IPS-18c (cell line): ENCODE measurements around the gene OR6C74.

ENCODE experiments used
- H3K4me3 ChIP-seq: 2 replicates; pipeline ENCODE4 v1.7.0; 2013; ENCODE audit warnings: low read depth, mild to moderate bottlenecking, low read length, moderate library complexity; ENCODE audit not compliant: insufficient read depth
- H3K9me3 ChIP-seq: one replicate; pipeline ENCODE4 v1.6.1; 2013; ENCODE audit warnings: mild to moderate bottlenecking, low read length, moderate library complexity; ENCODE audit not compliant: control insufficient read depth, insufficient read depth

Gene OR6C74

DNA sequence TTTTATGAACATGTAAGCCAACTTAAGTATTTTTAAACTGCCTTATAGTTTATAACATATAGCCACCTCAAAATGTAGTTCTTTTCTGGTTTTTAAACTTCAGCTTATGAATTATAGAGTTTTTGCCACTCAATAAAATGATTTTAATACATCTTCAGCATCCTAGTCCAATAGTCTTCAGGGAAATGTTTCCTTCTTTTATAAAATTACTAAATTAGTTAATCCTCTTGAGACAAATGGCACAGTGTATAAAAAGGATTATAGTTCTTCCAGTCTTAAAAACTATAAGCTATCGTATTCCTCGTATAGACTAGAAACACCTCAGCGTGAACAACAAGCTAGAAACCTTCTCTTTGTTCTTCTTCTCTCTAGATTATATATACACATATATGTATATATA, at the start of gene OR6C74:
OR6C74 (plus strand) TSS at position 301 of the 400 bp plus-strand sequence. CDS start 2,679 bp downstream, outside the sequence.
- Histone ChIP-seq H3K4me3 (no peak within 1 kb of the TSS), H3K9me3 (no peaks in the 10 kb centered on the region)

DNA sequence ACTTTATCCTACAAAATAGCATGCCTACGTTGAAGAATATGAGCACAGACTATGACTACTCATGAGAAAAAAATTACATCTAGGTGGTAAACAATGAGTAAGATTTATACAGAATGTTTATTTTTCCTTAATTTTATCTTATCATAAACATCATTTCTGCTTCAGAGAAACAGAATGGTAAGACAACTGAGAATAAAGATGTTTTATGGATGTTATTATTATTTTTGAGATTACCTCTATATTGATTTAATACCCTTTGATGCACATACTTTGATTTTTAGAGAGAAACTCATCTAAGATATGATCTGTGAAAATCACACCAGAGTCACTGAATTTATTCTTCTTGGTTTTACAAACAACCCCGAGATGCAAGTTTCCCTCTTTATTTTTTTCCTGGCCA, 23.7 kb upstream of the OR6C74 start, which contains the start of gene OR10A7:
OR10A7 (plus strand) TSS at position 301 of the 400 bp plus-strand sequence; CDS start at position 301, 0 bp downstream.
- Histone ChIP-seq H3K9me3 (no peaks in the 10 kb centered on the region), H3K4me3 (no peak within 1 kb of the TSS)

DNA sequence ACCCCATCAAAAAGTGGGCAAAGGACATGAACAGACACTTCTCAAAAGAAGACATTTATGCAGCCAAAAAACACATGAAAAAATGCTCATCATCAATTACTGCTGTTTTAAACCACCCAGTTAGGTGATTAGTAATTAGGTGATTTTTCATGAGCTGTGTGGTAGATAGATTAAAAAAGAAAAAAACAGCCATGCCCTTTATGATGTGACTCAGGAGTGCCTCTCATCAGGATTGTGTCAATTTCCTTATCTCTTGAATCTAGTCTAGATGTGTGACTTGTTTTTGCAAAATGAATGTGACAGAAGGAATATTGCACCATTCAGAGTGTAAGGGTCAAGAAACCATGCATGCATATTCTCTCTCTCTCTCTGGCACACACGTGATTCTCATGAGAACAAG, 17.9 kb upstream of the OR6C74 start:
- no peaks in the 10 kb centered on the region for H3K9me3 ChIP-seq
- H3K4me3 ChIP-seq = no peak overlapping the region

DNA sequence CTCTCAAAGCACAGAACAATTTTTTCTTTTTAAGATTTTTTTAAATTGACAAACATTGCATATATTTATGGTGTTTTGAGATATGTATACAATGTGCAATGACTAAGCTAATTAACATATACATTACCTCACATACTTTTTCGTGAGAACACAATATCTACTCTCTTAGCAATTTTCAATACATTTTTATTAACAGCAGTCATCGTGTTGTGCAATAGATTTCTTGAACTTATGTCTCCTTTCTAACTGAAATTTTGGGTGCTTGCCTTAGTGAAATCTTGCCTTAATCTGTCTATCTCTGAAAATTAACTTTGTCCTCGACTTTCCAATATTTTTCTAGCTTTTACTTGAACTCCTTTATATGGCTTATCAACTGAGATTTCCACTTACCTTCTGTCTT, 16.8 kb upstream of the OR6C74 start:
- Histone ChIP-seq H3K9me3 (no peaks in the 10 kb centered on the region), H3K4me3 (no peak overlapping the region)

DNA sequence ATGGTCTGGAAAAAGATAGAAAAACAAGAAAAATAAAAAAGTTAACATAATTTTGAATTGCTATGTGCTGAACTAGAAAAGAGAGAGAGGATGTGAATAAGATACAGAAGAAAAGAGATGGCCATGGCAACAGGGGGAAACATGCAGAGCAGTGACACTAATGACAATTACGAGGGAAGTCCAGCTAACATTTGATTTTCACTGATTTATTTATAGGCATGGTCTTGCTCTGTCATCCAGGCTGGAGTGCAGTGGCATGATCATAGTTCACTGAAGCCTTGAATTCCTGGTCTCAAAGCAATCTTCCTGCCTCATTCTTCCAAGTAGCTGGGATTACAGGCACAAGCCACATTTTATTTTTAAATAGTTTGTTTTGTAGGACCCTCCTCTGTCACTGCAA, 1.8 kb downstream of the OR6C74 start:
- H3K9me3 ChIP-seq = no peaks in the 10 kb centered on the region
- no peak overlapping the region for H3K4me3 ChIP-seq

DNA sequence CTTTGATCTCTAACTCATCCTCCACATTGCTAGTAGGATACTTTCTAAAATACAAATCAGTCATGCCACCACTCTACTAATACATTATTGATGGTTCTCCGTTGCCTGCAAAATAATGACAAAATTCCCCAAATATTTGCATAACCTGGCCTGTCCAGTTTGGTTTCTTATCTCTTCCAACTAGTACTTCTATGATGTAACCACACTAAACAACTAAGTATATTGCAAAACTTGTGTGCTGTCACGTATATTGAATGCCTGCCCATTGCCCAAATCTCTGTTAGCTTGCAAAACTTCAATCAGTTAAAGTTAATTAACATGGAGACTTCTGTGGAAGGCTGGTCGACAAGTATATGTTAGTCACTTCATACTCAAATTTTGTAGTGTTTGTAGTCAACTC, 6.5 kb downstream of the OR6C74 start:
- H3K4me3 ChIP-seq = no peak overlapping the region
- H3K9me3 ChIP-seq = no peaks in the 10 kb centered on the region

DNA sequence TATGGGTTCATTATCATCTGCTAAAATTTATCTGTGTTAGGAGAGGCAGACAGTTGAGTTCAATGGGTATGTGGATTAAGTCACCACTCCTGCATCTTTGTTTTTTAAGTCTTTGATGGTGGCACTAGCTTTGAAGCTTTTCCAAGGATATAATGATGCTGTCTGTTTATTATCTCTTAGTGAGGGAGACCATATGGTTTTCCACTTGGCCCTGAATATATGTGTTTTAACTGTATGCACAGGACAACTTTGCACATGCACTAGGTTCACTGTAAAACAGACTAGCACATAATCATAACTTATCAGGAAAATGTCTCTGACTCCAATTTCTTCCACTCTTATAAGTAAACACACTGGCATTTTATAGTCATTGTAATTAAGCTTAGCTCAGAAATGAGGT, 8.9 kb downstream of the OR6C74 start:
- H3K9me3 ChIP-seq = no peaks in the 10 kb centered on the region
- H3K4me3 ChIP-seq = no peak overlapping the region

DNA sequence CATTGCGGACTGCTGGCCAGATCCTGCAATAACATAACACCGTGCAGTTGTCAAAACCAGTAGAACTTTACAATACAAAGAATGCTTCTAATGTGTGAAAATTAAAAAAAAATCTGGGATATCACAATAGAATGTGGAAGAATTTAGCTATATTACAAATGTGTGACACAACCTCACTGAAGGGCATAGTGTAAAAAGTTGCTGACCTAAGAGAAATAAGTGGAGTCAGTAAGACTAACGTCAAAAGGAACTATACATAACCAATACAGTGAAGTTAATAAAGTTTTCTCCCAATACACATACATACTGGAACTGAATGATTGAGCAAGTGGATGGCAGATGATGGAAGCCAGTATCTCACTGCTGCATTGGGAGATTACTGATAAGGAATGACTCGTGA, 12.4 kb downstream of the OR6C74 start:
- Histone ChIP-seq H3K4me3 (no peak overlapping the region), H3K9me3 (no peaks in the 10 kb centered on the region)

DNA sequence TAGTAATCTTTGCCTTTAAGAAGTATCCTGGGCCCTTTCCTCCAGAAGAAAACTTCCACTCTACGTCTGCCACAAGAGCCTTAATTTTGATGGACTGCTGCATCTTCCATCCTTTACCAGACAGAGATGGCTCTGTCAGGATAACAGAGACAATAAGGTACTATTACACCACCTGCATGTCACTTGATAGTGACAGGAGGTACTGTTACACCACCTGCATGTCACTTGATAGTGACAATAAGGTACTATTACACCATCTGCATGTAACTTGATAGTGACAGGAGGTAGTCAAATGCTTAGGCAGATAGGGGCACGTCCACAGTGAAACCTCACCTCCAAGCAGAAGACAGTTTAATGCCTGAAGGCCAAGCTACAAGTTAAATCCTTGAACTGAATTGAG, 13.9 kb downstream of the OR6C74 start:
- H3K4me3 ChIP-seq = no peak overlapping the region
- H3K9me3 ChIP-seq = no peaks in the 10 kb centered on the region

DNA sequence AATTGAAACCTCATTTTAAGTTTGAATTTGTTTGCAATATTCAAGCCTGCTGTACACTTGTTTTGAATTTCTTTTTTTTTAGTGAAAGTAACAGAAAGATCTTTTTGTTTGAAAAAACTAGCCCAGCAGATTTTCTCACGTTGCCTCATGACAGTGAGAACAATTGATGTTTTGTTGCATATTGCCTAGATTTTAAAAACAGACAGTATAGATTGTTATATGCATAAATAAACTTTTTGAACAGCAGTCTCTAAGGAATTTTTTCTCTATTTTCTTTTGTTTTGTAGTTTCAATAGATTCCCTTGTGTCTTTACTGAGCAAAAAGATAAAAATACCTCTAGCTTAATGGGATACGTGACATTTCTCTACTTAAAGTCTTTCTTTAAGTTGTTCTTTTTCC, 36.6 kb downstream of the OR6C74 start:
- no peak overlapping the region for H3K4me3 ChIP-seq
- H3K9me3 ChIP-seq = no peaks in the 10 kb centered on the region

DNA sequence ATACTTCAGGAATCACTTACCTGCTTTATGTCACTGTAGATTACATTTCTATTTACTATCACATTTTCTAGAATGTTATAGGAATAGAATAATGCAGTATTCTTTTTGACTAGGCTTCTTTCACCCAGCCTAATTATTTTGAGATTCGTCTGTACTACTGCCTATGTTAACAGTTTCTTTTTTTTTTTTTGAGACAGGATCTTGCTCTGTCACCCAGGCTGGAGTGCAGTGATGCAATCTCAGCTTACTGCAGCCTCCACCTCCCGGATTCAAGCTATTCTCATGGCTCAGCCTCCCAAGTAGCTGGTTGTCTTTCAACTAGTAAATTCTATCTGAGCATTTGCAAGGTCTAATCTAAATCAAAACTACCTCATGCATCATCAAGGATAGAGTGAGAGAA, 45.6 kb downstream of the OR6C74 start:
- Histone ChIP-seq H3K4me3 (no peak overlapping the region), H3K9me3 (no peaks in the 10 kb centered on the region)
